Left renal cortex interstitium (tissue), 4 donors: ENCODE results near the gene MISP. TPM values are rescaled to one million over a fixed set of nuclear protein-coding genes. Genes with fewer than 3 reads are reported as not detected.
"Not testable (repeated sequence)": the region's sequence is repeated elsewhere in the genome, so short reads cannot be mapped to it uniquely, and the experiment has no call there.

Experiments
- DNase-seq, 4 donors: peaks; one replicate each; pipeline ENCODE4 v3.0.0-alpha.2; 2013; ENCODE audit warnings: low read depth in 4 of 4, low spot score in 2 of 4, missing footprints in 1 of 4
- polyA plus RNA-seq, 4 donors: library from polyadenylated mRNA; unstranded; fragments of 120-200 nt; gene quantifications; one replicate each; pipeline ENCODE4 v1.2.1, GENCODE V29; 2013; ENCODE audit not compliant: insufficient read length in 4 of 4

Gene MISP
- polyA plus RNA-seq, 4 donors = 6.0 to 10.1 (median 9.4) TPM

- no peak for DNase-seq
Measured at GRCh38 chr19:723714-724113, 27.2 kb upstream of the MISP start.

GRCh38 chr19:725461-726089, 25.3 kb upstream of the MISP start:
- DNase-seq = no peak

GRCh38 chr19:726993-727956, 23.6 kb upstream of the MISP start:
- no peak for DNase-seq

- no peak for DNase-seq
Measured at GRCh38 chr19:728011-728410, 22.9 kb upstream of the MISP start.

DNA sequence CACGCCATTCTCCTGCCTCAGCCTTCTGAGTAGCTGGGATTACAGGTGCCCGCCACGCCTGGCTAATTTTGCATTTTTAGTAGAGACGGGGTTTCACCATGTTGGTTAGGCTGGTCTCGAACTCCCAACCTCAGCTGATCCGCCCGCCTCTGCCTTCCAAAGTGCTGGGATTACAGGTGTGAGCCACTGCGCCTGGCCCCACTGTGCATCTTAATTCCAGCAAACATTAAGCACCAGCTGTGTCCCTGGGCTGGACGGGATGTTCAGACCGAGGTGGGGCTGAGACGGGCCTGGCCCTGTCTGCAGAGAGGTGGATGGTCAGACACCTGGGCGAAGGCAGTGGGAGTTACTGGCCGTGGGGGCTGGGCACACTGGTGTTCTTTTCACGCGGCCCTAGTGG, 21.3 kb upstream of the MISP start:
- not testable (repeated sequence) for DNase-seq

GRCh38 chr19:729965-730668, 20.8 kb upstream of the MISP start:
- no peak for DNase-seq

- no peak for DNase-seq
Measured at GRCh38 chr19:731000-731399, 19.9 kb upstream of the MISP start.

DNA sequence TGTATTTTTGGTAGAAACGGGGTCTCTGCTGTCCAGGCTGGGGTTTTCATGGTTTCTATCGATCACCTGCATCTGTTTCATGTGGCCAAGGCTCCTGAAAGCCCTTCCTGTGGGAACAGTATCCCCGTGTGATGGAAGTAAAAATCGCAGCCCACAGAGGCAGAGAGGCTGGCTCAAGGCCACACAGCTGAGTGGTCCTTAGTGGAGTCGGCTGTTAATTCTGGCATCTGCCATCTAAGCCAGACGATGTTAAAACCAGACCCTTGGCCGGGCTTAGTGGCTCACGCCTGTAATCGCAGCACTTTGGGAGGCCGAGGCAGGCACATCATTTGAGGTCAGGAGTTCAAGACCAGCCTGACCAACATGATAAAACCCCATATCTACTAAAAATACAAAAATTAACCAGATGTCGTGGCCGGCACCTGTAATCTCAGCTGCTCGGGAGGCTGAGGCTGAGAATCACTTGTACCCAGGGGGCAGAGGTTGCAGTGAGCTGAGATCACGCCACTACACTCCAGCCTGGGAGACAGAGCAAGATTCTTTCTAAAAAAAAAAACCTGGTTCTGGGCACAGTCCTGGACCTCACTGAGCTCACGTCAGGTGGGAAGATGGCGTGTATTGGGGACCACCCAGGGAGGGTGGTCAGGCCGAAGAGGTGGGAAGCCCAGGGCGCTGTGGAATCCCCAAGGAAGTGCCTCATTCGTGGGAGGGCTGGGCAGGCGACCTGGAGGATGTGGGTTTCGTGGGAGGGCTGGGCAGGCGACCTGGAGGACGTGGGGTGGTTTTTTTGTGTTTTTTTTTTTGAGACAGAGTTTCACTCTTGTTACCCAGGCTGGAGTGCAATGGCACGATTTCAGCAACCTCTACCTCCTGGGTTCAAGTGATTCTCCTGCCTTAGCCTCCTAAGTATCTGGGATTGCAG, 18.5 kb upstream of the MISP start:
- no peak for DNase-seq

DNA sequence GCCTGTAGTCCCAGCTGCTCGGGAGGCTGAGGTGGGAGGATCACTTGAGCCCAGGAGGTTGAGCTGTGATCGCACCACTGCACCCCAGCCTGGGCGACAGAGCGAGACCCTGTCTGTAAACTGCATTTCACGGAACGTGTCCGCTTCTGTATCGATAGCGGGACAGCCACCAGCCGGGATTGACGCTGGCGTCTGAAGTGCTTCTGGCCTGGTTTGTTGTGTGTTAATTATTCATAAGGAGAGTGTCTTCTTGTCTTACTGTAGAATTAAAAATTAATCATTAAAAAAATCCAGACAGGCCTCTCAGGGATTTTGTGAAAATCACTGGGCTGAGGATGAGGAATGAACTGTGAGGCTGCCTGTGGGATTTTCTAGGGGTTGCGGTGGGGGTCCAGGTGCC, 16.2 kb upstream of the MISP start:
- DNase-seq = no peak

DNA sequence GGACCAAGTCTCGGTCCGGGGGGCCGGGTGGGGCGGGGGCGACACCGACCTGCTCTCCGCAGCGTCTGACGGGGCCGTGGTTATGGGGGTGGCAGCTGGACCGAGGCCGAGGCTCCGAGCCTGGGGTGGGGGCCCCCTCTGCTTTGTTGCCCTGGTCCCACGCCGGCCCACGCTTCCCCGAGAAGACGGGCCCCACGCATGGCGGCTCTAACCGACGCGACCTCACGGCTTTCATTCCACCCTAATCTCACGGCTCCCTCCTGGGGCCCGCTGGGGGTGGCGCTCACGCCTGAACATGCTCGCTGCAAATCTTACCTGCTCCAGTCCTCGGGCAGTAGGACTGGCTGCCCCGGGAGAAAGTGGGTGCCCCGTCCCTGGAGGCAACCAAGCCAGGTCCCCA, 14.8 kb upstream of the MISP start:
- no peak for DNase-seq

- DNase-seq = no peak
Measured at GRCh38 chr19:737591-738093, 13.3 kb upstream of the MISP start.

DNA sequence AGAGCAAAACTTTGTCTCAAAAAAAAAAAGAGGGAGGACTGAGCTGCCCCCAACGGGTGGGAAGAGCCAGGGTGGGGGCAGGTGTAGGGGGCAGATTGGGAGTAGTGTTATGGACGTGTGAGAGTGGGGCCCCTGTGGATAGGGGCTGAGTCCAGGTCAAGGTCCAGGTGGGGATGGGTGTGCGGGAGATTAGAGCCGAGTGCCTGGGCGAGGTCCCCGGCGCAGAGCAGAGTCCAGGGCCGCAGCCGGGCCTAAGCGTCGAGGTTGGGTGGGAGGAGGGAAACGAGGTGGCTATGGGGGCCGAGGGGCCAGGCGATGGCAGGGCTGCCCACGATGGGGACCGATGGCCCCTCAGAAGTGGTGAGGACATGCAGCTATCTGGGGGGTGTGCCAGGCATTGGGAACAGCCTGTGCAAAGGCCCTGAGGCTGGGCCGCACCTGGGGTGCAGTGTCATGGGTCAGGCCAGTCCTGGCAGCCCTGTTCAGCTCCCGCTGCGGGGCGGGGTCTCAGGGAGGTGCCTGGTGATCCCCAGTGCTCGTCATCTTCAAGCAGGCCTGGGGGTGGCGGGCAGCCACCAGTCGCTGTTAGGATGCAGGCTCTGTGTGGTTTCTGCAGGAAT, 12.3 kb upstream of the MISP start:
- DNase-seq = no peak

- no peak for DNase-seq
Measured at GRCh38 chr19:739998-740715, 10.8 kb upstream of the MISP start.

GRCh38 chr19:740816-741505, 10.0 kb upstream of the MISP start:
- not testable (repeated sequence) for DNase-seq

DNA sequence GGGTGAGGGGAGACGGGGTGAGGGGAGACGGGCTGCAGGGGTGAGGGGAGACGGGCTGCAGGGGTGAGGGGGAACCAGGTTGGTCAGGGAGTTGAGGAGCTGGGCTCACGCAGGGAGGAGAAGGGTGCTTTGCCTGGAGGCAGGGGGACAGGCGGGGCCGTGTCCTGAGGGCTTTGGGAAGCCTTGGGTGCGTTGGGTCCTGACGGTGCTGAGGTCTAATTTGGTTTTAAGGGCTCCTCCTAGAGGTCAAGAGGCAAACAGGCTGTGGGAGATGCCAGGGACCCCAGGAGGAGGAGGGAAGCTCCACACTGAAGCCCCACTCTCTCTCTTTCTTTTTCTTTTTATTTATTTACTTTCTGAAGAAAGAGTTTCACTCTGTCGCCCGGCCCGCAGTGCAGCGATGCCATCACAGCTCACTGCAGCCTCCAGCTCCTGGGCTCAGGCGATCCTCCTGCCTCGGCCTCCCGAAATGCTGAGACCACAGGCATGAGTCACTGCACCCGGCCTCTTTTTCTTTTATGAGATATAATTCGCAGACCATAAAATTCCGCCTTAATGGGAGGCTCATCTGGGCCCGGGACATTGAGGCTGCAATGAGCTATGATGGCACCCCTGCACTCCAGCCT, 9.3 kb upstream of the MISP start:
- DNase-seq = no peak

DNA sequence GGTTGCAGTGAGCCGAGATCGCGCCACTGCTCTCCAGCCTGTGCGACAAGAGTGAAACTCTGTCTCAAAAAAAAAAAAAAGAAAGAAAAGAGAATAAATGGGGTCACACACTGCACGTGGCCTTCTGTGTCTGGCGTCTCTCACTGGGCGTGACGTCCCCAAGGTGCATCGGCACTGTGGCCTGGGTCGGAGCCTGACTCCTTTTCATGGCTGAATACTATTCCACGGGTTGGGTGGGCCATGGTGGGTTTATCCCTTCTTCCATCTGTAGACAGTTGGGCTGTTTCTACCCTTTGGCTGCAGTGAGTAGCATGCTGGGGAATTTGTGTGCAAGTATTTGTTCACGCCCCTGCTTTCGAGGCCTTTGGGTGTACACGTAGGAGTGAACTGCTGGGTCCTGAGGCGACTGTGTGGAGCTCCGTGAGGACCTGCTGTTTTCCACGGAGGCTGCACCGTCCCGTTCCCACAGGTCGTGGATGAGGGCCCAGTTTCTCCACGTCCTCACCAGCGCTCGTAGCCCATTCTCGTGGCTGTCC, 8.3 kb upstream of the MISP start:
- no peak for DNase-seq

- DNase-seq = no peak
Measured at GRCh38 chr19:743168-743687, 7.7 kb upstream of the MISP start.
